HepG2 (cell line): Measurements from ENCODE around the gene SNAPC4. TPM values are rescaled to one million over a fixed set of nuclear protein-coding genes. Genes with fewer than 3 reads are reported as not detected.

ENCODE experiments used
- CBFB ChIP-seq: sonication (generic); formaldehyde crosslinking; IDR thresholded peaks from 2 replicates; pipeline ENCODE4 v1.4.0; 2020; ENCODE audit warnings: missing genetic modification reagents
- DPF2 ChIP-seq: sonication (generic); formaldehyde crosslinking; IDR thresholded peaks from 2 replicates; pipeline ENCODE4 v1.4.0; 2020; ENCODE audit warnings: mild to moderate bottlenecking, low read depth, missing genetic modification reagents, borderline replicate concordance
- DRAP1 ChIP-seq: IDR thresholded peaks from 2 replicates; pipeline ENCODE4 v1.6.1; 2016; ENCODE audit warnings: missing genetic modification reagents, missing compliant biosample characterization
- GATAD1 ChIP-seq: IDR thresholded peaks from 2 replicates; pipeline ENCODE4 v1.6.1; 2016; ENCODE audit warnings: missing genetic modification reagents, missing compliant biosample characterization
- MED8 ChIP-seq: sonication (generic); formaldehyde crosslinking; IDR thresholded peaks from 2 replicates; pipeline ENCODE4 v1.8.1; 2023; ENCODE audit warnings: mild to moderate bottlenecking, missing genetic modification reagents; ENCODE audit not compliant: insufficient replicate concordance
- NFE2L1 ChIP-seq: sonication (generic); formaldehyde crosslinking; IDR thresholded peaks from 2 replicates; pipeline ENCODE4 v1.4.0; 2020; ENCODE audit warnings: missing genetic modification reagents, mild to moderate bottlenecking, borderline replicate concordance
- NFYB ChIP-seq: sonication (generic); formaldehyde crosslinking; IDR thresholded peaks from 2 replicates; pipeline ENCODE4 v1.4.0; 2020; ENCODE audit warnings: missing genetic modification reagents
- REL ChIP-seq: sonication (generic); formaldehyde crosslinking; conservative IDR thresholded peaks from 2 replicates; pipeline ENCODE4 v1.8.0; 2022; ENCODE audit warnings: mild to moderate bottlenecking, missing genetic modification reagents, moderate library complexity
- RORA ChIP-seq: sonication (generic); formaldehyde crosslinking; IDR thresholded peaks from 2 replicates; pipeline ENCODE4 v1.5.0; 2020; ENCODE audit warnings: mild to moderate bottlenecking, missing genetic modification reagents, moderate library complexity
- SIX4 ChIP-seq: sonication (generic); formaldehyde crosslinking; IDR thresholded peaks from 2 replicates; pipeline ENCODE4 v1.4.0; 2020; ENCODE audit warnings: missing genetic modification reagents
- SOX13 ChIP-seq, 3 experiments: fragments of 450-650 bp in 1 of 3; sonication (generic) in 1 of 3; formaldehyde crosslinking in 1 of 3; IDR thresholded peaks in 2 of 3; conservative IDR thresholded peaks in 1 of 3; 2 replicates each; pipeline versions ENCODE4 v1.5.0 to v1.6.1; 2016 to 2020; ENCODE audit warnings: antibody characterized with exemption in 1 of 3, mild to moderate bottlenecking in 1 of 3, missing compliant biosample characterization in 1 of 3, missing genetic modification reagents in 1 of 3, moderate library complexity in 1 of 3
- ZNF570 ChIP-seq: sonication (generic); formaldehyde crosslinking; IDR thresholded peaks from 2 replicates; pipeline ENCODE4 v1.4.0; 2020; ENCODE audit warnings: mild to moderate bottlenecking, missing genetic modification reagents, borderline replicate concordance
- ZNF619 ChIP-seq: sonication (generic); formaldehyde crosslinking; IDR thresholded peaks from 2 replicates; pipeline ENCODE4 v1.4.0; 2020; ENCODE audit warnings: mild to moderate bottlenecking, missing genetic modification reagents
- ZNF7 ChIP-seq: IDR thresholded peaks from 2 replicates; pipeline ENCODE4 v1.6.1; 2016; ENCODE audit warnings: missing biosample characterization, missing genetic modification reagents
- polyA plus RNA-seq, 8 experiments: library from polyadenylated mRNA; depleted of rRNA in 3 of 8; stranded (reverse) in 7 of 8; unstranded in 1 of 8; fragments of >200 nt; fragmentation: Illumina TruSeq in 4 of 8; extraction: Trizol in 4 of 8; gene quantifications; 2 replicates each; pipeline versions ENCODE4 v1.2.1 to v1.2.3, GENCODE V29; 2011 to 2016; ENCODE audit warnings: low read depth in 4 of 8, missing spikeins in 1 of 8, mixed read lengths in 1 of 8; ENCODE audit not compliant: insufficient read depth in 1 of 8
- total RNA-seq, 5 experiments: library from RNA; depleted of rRNA; stranded (reverse); fragments of >200 nt; fragmentation: Illumina TruSeq; extraction: Trizol; gene quantifications; 2 replicates each; pipeline ENCODE4 v1.2.3, GENCODE V29; 2016; ENCODE audit warnings: low read depth in 1 of 5
- TF ChIP-seq, protein P1 (sequence below): IDR thresholded peaks from 2 replicates; pipeline ENCODE4 v1.6.1; 2016; ENCODE audit warnings: low read depth, missing genetic modification reagents, missing compliant biosample characterization
- TF ChIP-seq, protein P2 (sequence below): sonication (generic); formaldehyde crosslinking; IDR thresholded peaks from 2 replicates; pipeline ENCODE4 v1.5.0; 2020; ENCODE audit warnings: mild to moderate bottlenecking, missing genetic modification reagents, borderline replicate concordance
- TF ChIP-seq, protein P3 (sequence below): sonication (generic); formaldehyde crosslinking; IDR thresholded peaks from 2 replicates; pipeline ENCODE4 v1.4.0; 2020; ENCODE audit warnings: missing genetic modification reagents, borderline replicate concordance

Gene SNAPC4
- total and polyA plus RNA-seq, 2 of the 13 experiments (the other 11 are each of a cell fraction or from before 2014, with no cell fraction given): 2.0 to 6.0 TPM

DNA sequence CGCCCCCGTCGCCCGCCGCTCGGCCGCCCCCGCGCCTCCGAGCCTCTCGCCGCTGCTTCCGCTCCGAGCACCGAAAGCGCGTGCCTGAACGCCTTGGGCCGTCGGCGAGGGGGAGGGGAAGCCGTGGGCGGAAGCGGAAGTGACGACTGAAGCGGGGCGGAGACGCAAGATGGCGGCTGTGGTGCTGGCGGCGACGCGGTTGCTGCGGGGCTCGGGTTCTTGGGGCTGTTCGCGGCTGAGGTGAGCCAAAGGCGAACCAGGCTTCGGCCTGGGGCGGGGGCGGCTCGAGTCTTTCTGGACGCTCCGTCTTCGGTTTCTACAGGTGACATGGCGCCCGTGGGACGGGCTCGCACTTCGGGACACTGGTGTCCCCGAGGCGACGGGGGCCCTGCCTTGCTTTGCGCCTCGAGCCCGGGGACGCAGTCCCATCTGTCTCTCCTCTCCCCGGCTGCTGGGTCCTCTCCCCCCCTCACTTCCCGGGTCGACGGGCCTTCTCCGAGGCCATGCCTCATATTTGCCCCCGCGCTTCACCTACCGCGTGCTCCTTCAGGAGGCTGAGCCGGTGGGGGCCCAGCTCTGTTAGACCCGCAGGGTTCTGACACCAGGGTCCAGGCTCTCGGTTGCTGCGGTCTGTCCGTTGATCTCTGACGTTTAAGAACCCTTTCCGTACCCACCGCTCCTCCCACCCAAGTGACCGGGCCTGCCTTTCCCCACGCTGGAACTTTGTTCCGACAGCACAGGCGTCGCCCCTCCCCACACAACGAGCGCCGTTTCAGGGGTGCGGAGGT, 10.7 kb upstream of the SNAPC4 start, which contains the start of the genes ENTR1 and PMPCA (continued):
- TF ChIP-seq, protein P1, sequence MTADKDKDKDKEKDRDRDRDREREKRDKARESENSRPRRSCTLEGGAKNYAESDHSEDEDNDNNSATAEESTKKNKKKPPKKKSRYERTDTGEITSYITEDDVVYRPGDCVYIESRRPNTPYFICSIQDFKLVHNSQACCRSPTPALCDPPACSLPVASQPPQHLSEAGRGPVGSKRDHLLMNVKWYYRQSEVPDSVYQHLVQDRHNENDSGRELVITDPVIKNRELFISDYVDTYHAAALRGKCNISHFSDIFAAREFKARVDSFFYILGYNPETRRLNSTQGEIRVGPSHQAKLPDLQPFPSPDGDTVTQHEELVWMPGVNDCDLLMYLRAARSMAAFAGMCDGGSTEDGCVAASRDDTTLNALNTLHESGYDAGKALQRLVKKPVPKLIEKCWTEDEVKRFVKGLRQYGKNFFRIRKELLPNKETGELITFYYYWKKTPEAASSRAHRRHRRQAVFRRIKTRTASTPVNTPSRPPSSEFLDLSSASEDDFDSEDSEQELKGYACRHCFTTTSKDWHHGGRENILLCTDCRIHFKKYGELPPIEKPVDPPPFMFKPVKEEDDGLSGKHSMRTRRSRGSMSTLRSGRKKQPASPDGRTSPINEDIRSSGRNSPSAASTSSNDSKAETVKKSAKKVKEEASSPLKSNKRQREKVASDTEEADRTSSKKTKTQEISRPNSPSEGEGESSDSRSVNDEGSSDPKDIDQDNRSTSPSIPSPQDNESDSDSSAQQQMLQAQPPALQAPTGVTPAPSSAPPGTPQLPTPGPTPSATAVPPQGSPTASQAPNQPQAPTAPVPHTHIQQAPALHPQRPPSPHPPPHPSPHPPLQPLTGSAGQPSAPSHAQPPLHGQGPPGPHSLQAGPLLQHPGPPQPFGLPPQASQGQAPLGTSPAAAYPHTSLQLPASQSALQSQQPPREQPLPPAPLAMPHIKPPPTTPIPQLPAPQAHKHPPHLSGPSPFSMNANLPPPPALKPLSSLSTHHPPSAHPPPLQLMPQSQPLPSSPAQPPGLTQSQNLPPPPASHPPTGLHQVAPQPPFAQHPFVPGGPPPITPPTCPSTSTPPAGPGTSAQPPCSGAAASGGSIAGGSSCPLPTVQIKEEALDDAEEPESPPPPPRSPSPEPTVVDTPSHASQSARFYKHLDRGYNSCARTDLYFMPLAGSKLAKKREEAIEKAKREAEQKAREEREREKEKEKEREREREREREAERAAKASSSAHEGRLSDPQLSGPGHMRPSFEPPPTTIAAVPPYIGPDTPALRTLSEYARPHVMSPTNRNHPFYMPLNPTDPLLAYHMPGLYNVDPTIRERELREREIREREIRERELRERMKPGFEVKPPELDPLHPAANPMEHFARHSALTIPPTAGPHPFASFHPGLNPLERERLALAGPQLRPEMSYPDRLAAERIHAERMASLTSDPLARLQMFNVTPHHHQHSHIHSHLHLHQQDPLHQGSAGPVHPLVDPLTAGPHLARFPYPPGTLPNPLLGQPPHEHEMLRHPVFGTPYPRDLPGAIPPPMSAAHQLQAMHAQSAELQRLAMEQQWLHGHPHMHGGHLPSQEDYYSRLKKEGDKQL (CRISPR knock-in tag): 0 out of 2 replicates have a peak, but pooled peaks have one; percentile 31
- TF ChIP-seq ZNF570 (CRISPR knock-in tag) (no peak), REL (no peak), SOX13 (IDR thresholded peaks at IDR 0.05) (no peak), SOX13 (CRISPR knock-in tag; conservative IDR thresholded peaks at IDR 0.05 in 1 of 2, IDR thresholded peaks at IDR 0.05 in 1 of 2) (no peak), CBFB (CRISPR knock-in tag) (peak; percentile 90), ZNF619 (CRISPR knock-in tag) (peak; percentile 44; the same call in 1 of the 2 replicates), DPF2 (CRISPR knock-in tag) (no peak), NFE2L1 (CRISPR knock-in tag) (no peak), ZNF7 (CRISPR knock-in tag) (no peak), GATAD1 (CRISPR knock-in tag) (peak; percentile 98), RORA (CRISPR knock-in tag) (no peak), SIX4 (0 out of 2 replicates have a peak, but pooled peaks have one; percentile 29), MED8 (peak; percentile 77), DRAP1 (CRISPR knock-in tag) (peak; percentile 84; the same call in 1 of the 2 replicates), NFYB (no peak)
- TF ChIP-seq, protein P2, sequence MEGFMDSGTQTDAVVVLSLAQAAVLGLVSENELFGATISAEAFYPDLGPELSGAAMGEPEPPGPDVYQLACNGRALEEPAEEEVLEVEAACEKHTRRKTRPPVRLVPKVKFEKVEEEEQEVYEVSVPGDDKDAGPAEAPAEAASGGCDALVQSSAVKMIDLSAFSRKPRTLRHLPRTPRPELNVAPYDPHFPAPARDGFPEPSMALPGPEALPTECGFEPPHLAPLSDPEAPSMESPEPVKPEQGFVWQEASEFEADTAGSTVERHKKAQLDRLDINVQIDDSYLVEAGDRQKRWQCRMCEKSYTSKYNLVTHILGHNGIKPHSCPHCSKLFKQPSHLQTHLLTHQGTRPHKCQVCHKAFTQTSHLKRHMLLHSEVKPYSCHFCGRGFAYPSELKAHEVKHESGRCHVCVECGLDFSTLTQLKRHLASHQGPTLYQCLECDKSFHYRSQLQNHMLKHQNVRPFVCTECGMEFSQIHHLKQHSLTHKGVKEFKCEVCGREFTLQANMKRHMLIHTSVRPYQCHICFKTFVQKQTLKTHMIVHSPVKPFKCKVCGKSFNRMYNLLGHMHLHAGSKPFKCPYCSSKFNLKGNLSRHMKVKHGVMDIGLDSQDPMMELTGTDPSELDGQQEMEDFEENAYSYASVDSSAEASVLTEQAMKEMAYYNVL (CRISPR knock-in tag): no peak
- TF ChIP-seq, protein P3, sequence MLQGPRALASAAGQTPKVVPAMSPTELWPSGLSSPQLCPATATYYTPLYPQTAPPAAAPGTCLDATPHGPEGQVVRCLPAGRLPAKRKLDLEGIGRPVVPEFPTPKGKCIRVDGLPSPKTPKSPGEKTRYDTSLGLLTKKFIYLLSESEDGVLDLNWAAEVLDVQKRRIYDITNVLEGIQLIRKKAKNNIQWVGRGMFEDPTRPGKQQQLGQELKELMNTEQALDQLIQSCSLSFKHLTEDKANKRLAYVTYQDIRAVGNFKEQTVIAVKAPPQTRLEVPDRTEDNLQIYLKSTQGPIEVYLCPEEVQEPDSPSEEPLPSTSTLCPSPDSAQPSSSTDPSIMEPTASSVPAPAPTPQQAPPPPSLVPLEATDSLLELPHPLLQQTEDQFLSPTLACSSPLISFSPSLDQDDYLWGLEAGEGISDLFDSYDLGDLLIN (CRISPR knock-in tag): no peak; the same call in 1 of the 2 replicates
